Measurements from ENCODE around the gene GRIN3B. TPM values are rescaled to one million over a fixed set of nuclear protein-coding genes. Genes with fewer than 3 reads are reported as not detected.

The GRIN3B gene
- total RNA-seq, 1 experiment from 2014 or later: not detected

GRCh38 chr19:1054102-1055027 lies 54.1 kb downstream of the GRIN3B start:
- no peak for DNase-seq (ENCODE audit: extremely low read depth, low read depth)

GRCh38 chr19:1055028-1055425 lies 54.8 kb downstream of the GRIN3B start:
- no peak for DNase-seq (ENCODE audit: extremely low read depth, low read depth)

- DNase-seq (ENCODE audit: extremely low read depth, low read depth): no peak
Observed at GRCh38 chr19:1055886-1056620, 55.8 kb downstream of the GRIN3B start.

GRCh38 chr19:1057176-1057855 lies 57.1 kb downstream of the GRIN3B start:
- peak; percentile 22 for DNase-seq (ENCODE audit: extremely low read depth, low read depth)

- no peak for DNase-seq (ENCODE audit: extremely low read depth, low read depth)
Observed at GRCh38 chr19:1058112-1058511, 57.9 kb downstream of the GRIN3B start.

Small RNA genes lying within 50 kb of the gene (small RNA-seq; reads per million reads assigned to genes)
- 0.35 to 1.2 reads per million in 2 experiments for gene RNU6-2

Other genes starting within 250 kb of the GRIN3B start
- 24.1 and 30.1 TPM in 2 replicates for gene MISP, start 249.3 kb upstream of the GRIN3B start, total RNA-seq (2014; rRNA removed; shearing (Covaris generic))
- gene PTBP1, start 203.0 kb upstream of the GRIN3B start, total RNA-seq (2014; rRNA removed; shearing (Covaris generic)): 236 and 249 TPM in 2 replicates
- 2.6 and 3.0 TPM in 2 replicates for gene PLPPR3, start 178.5 kb upstream of the GRIN3B start, total RNA-seq (2014; rRNA removed; shearing (Covaris generic))
- 0.35 TPM in 1 of 2 replicates, not detected in the other for gene AZU1, start 172.6 kb upstream of the GRIN3B start, total RNA-seq (2014; rRNA removed; shearing (Covaris generic))
- 0.50 and 1.4 TPM in 2 replicates for gene PRTN3, start 159.4 kb upstream of the GRIN3B start, total RNA-seq (2014; rRNA removed; shearing (Covaris generic))
- 0.40 TPM in 1 of 2 replicates, not detected in the other for gene ELANE, start 148.1 kb upstream of the GRIN3B start, total RNA-seq (2014; rRNA removed; shearing (Covaris generic))
- gene CFD, start 140.8 kb upstream of the GRIN3B start, total RNA-seq (2014; rRNA removed; shearing (Covaris generic)): 9.2 and 14.1 TPM in 2 replicates
- gene MED16, start 107.2 kb upstream of the GRIN3B start, total RNA-seq (2014; rRNA removed; shearing (Covaris generic)): 10.3 and 12.3 TPM in 2 replicates
- not detected in 2 replicates for gene RNU6-9, start 106.9 kb upstream of the GRIN3B start, total RNA-seq (2014; rRNA removed; shearing (Covaris generic))
- 28.6 and 35.1 TPM in 2 replicates for gene R3HDM4, start 87.2 kb upstream of the GRIN3B start, total RNA-seq (2014; rRNA removed; shearing (Covaris generic))
- not detected in 2 replicates for gene KISS1R, start 83.1 kb upstream of the GRIN3B start, total RNA-seq (2014; rRNA removed; shearing (Covaris generic))
- gene ARID3A, start 74.4 kb upstream of the GRIN3B start, total RNA-seq (2014; rRNA removed; shearing (Covaris generic)): 4.9 and 5.4 TPM in 2 replicates
- 54.0 and 59.4 TPM in 2 replicates for gene WDR18, start 16.1 kb upstream of the GRIN3B start, total RNA-seq (2014; rRNA removed; shearing (Covaris generic))
- gene TMEM259, start 20.7 kb downstream of the GRIN3B start, total RNA-seq (2014; rRNA removed; shearing (Covaris generic)): 89.3 and 95.8 TPM in 2 replicates
- not detected in 2 replicates for gene RNU6-2, start 21.1 kb downstream of the GRIN3B start, total RNA-seq (2014; rRNA removed; shearing (Covaris generic))
- 22.2 and 27.5 TPM in 2 replicates for gene CNN2, start 26.2 kb downstream of the GRIN3B start, total RNA-seq (2014; rRNA removed; shearing (Covaris generic))
- gene ABCA7, start 39.7 kb downstream of the GRIN3B start, total RNA-seq (2014; rRNA removed; shearing (Covaris generic)): 14.0 and 20.0 TPM in 2 replicates
- 0.92 and 2.5 TPM in 2 replicates for gene ARHGAP45, start 66.7 kb downstream of the GRIN3B start, total RNA-seq (2014; rRNA removed; shearing (Covaris generic))
- 102 and 108 TPM in 2 replicates for gene POLR2E, start 95.0 kb downstream of the GRIN3B start, total RNA-seq (2014; rRNA removed; shearing (Covaris generic))
- gene GPX4, start 103.6 kb downstream of the GRIN3B start, total RNA-seq (2014; rRNA removed; shearing (Covaris generic)): 219 and 260 TPM in 2 replicates
- gene SBNO2, start 173.8 kb downstream of the GRIN3B start, total RNA-seq (2014; rRNA removed; shearing (Covaris generic)): 27.7 and 28.0 TPM in 2 replicates
- 25.5 and 28.7 TPM in 2 replicates for gene STK11, start 205.4 kb downstream of the GRIN3B start, total RNA-seq (2014; rRNA removed; shearing (Covaris generic))
- 1.8 and 3.1 TPM in 2 replicates for gene CBARP, start 237.6 kb downstream of the GRIN3B start, total RNA-seq (2014; rRNA removed; shearing (Covaris generic))
- 37.2 and 37.8 TPM in 2 replicates for gene ATP5F1D, start 241.3 kb downstream of the GRIN3B start, total RNA-seq (2014; rRNA removed; shearing (Covaris generic))
- 16.5 and 21.4 TPM in 2 replicates for gene MIDN, start 248.2 kb downstream of the GRIN3B start, total RNA-seq (2014; rRNA removed; shearing (Covaris generic))